GM21390 (cell line): Measurements from ENCODE around the gene BICRA.
"Not testable (repeated sequence)": the region's sequence is repeated elsewhere in the genome, so short reads cannot be mapped to it uniquely, and the experiment has no call there.

Source experiments
- ATAC-seq: cut with Tn5 transposase; IDR thresholded peaks from one replicate; pipeline ENCODE4 v1.9.1; 2021; ENCODE audit not compliant: unreplicated experiment

BICRA gene

DNA sequence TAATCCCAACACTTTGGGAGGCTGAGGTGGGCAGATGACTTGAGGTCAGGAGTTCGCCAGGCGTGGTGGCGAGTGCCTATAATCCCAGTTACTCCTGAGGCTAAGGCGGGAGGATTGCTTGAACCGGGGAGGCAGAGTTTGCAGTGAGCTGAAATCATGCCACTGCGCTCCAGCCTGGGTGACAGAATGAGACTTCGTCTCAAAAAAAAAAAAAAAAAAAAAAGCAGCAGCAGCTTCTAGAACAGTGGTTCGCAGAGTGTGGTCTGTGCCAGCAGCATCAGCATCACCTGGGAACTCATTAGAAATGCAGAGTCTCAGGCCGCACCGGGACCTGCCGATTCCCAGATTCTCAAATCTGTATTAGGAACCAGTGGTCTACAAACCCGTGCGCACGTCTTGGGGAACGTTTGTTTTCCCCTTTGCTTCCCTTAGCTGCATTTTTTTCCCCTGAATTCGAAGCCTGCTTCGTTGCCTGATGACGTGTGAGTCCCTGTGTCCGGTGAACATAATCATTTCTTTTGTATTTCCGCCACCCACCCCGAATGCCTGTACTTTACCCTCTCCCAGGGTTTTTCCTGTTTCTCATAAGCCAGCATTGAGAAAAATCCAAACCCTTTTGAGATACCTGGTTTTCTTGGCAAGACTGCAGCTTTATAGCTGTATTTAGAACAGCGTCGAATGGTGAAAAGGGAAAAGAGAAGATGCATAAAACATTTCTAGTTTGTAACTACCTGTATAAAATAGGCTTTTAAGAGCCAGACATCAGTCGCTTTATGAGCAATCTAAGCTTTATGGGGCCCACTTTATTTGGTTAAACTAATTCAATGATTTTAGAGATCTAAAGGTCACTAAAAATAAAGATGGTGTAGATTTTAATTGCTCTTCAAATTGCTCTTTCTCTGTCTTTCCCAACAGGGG is 49.8 kb downstream of the BICRA start:
- ATAC-seq: no peak

DNA sequence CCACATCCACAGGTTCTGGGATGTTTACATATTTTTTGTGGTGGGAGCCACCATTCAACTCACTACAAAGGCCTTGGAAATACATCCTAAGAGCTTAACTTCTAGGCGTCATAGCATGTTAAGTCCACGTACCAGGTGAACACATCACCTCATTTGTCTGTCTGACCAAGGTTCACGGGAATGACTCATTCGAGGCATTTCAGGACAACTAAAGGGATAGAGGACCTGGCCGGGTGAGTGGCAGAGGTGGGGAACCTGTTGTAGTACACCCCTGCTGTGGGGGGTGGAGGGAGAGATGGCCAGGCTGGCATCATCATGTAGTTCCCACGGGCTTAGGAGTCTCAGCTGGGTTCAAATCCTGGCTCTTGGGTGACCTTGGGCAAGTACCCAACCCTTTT is 51.5 kb downstream of the BICRA start:
- ATAC-seq: no peak

DNA sequence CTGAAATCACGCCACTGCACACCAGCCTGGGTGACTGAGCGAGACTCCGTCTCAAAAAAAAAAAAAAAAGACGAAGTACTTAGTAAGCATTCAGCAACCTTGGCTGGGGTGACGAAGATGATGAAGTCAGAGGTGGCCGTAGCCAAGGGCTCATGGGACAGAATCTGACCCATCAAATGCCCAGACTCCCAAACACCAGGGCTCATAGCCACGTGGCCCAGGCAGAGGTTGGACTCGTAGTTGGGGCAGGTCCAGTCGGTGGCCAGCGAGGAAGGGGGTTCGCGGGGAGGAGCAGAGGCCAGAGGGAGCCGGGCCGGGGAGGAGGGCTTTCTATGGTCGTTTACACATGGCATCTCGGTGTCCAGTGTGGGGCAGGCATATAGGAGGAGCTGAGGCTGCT is 52.2 kb downstream of the BICRA start:
- no peak for ATAC-seq

DNA sequence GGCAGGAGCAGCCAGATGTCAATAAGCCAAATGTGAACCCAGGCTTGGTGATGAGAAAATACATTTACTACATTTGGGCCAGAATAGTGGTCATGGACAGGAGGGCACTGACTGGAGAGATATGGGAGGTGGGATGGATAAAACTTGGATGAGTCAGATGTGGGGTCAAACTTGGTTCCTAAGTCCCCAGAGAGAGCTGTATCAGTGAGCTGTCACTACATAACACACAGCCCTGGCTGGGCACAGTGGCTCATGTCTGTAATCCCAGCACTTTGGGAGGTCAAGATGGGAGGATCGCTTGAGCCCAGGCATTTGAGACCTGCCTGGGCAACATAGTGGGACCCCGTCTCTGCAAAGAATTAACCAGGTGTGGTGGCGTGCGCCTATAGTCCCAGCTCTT is 52.7 kb downstream of the BICRA start:
- no peak for ATAC-seq

DNA sequence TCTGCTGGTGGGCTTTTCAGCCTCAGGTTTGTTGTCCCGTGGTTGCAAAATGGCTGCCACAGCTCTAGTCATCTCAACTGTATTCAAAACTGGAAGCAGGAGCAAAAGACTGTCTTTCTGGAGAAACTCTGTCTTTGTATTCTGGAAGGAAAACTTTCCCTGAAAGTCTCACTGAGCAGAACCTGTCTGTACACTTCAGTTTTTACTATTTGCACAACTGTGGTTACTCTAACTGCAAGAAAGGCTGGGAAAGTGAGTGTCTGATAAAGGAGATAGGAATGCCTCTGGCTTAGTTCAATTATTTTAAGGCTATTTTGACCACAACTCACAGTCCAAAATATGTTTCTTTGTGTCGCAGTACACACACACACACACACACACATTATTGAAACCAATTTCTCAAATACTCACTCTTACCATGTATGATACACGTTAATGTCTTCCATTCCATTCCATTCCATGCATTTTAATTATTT is 54.5 kb downstream of the BICRA start:
- ATAC-seq: no peak

DNA sequence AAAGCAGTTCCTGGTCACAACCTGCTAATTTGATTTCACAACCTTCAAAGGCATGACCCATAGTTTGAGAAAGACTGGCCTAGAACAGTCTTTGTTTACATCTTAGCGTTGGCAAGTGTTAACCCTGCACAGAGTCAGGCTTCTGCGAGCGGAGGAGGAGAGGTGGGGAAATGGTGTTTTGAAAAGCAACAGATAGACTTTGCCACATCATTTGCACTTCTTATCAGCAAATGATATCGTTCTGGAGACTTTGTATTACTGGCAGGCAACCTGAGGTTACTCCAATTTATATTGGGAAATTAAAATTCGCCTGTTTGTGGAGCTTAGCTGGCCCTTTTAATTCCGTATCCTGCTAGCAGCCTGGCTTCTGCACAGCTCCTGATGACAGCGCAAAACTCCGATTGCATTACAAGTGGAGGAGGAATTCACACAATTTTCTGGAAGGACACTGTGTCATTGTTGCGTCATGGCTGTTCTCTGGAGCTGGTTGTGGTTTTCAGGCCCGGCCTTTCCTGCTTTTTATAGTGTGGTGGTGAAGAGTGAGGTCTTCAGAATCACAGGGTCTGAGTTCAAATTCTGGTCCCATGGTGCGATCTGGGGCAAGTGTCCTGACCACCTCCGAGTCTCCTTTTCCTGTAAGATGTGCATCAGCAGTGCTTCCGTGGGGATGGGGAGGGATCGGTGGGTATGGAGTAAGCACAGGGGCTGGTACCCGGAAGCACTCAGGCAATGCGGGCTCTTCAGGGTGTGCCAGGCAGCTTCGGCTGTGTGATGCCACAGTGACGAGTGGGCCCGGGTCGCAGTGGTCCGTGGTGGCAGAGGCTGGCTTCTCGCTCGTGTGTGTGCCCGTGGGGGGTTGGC is 55.2 kb downstream of the BICRA start:
- ATAC-seq: no peak

DNA sequence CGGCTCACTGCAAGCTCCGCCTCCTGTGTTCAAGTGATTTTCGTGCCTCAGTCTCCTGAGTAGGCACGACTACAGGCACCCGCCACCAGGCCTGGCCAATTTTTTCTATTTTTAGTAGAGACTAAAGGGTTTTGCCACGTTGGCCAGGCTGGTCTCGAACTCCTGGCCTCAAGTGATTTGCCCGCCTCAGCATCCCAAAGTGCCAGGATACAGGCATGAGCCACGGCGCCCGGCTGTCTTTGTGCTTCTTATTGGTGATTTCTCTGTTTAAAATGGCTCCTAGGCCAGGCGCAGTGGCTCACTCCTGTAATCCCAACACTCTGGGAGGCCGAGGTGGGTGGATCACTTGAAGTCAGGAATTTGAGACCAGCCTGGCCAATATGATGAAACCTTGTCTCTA is 59.6 kb downstream of the BICRA start:
- not testable (repeated sequence) for ATAC-seq

DNA sequence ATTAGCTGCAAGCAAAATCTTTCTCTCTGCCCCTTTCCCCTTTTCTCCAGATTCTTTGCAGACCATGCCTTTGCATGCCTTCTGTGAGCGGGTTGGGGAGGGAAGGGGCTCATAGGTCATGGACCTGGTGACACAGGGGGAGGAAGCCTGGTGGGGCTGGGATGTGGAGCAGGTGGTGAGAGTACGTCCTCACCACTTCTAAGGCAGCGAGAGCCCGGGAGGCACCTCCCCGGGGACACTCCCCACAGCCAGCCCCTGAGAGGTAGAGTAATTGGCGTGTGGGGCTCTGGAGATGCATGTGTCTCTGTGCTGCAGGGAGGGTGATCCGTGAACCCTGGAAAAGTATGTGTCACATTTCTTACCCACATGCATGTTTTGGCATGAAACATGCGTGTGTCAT is 61.8 kb downstream of the BICRA start:
- ATAC-seq: no peak

DNA sequence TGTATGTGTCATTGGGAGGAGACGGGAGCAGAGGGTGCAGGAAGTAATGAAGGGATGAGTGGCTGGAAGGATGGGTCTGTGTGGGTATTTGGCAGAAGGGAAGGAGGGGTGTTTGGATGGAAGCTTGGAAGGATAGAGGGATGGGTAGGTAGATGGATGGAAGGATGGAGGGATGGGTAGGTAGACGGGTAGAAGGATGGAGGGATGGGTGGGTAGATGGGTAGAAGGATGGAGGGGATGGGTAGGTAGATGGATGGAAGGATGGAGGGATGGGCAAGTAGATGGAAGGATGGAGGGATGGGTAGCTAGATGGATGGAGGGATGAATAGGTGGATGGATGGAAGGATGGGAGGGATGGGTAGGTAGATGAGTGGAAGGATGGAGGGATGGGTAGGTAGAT is 62.6 kb downstream of the BICRA start:
- no peak for ATAC-seq

DNA sequence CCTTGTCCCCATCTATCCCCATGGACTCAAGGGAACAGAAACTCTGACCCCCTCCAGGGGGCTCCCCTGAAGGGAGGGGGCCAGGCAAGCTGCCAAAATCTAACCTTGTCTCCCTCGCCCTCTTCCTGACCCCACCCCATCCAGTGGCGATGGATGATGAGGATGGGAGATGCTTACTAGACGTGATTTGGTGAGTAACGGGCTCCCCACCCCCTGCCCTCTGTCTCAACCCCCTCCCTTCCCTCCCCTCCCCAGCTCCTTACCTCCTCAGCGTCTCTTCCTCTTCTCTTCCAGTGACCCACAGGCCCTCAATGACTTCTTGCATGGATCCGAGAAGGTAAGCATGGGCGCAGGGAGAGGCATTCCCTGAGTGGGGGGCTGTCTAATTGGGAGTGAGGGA is 64.5 kb downstream of the BICRA start:
- no peak for ATAC-seq

DNA sequence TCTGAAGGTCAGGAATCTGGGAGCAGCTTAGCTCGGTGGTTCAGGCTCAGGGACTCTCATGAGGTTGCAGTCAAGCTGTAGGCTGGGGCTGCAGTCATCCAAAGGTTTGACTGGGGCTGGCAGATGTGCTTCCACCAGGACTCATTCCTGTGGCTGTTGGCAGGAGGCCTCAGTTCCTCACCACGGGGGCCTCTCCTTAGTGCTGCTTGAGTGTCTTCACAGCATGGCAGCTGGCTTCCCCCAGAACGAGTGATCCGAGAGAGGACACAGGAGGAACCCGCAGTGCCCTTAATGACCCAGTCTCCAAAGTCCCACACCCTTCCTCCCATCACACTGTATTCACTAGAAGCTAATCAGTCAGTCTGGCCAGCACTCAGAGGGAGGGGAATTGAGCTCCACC is 65.6 kb downstream of the BICRA start:
- ATAC-seq: no peak

DNA sequence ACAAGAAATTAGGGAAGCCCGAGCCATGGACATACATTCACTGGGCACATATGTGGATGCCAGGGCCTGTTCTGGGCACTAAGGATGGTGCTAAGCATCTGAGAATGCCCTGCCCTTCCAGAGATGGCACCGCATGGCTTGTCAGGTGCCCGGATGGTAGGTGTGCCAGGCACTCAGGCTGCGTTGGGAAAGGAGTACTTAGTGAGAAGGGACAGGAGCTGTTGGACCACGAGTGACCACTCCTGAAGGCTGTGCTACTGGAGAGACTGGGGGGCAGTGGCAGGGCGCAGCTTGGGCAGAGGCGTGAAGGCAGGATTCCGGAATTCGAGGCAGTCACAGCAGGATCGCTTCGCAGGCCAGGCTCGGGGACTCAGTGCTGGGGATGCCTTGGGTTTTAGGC is 66.3 kb downstream of the BICRA start:
- no peak for ATAC-seq

DNA sequence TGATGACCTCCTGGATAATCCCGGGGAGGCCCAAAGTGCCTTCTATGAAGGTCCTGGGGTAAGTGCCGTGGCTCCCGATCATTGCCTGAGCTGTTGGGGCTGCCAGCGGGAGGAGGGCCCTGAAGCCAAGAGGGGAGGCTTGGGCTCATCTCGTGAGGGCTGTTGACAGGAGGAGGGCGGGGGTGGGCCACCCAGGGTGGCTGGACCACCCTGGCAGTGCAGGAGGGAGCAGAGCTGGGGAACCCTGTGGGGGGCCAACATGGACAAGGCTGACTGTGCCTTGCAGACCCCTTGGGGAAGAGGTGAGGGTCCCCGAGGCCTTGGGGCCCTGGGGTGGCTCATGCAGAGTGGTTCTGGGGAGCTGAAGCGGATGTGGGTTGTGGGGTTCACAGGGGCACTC is 66.9 kb downstream of the BICRA start:
- no peak for ATAC-seq

DNA sequence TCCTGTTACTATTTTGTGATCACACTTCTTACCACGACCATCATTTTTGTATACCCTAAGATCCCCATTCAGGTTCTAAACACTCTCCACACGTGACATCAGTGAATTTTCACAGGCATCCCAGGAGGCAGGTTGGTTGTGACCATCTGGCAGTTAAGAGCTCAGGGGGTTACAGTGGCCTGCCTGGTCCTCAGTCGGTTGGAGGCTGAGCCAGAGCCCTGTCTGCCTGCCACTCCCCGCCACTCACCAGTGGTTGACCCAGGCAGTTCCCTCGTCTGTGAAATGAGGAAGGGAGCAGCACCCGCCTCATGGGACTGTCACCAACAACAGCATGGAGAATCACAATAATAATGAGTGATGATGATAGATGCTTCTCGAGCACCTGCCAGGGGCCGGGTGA is 67.9 kb downstream of the BICRA start:
- ATAC-seq: no peak

DNA sequence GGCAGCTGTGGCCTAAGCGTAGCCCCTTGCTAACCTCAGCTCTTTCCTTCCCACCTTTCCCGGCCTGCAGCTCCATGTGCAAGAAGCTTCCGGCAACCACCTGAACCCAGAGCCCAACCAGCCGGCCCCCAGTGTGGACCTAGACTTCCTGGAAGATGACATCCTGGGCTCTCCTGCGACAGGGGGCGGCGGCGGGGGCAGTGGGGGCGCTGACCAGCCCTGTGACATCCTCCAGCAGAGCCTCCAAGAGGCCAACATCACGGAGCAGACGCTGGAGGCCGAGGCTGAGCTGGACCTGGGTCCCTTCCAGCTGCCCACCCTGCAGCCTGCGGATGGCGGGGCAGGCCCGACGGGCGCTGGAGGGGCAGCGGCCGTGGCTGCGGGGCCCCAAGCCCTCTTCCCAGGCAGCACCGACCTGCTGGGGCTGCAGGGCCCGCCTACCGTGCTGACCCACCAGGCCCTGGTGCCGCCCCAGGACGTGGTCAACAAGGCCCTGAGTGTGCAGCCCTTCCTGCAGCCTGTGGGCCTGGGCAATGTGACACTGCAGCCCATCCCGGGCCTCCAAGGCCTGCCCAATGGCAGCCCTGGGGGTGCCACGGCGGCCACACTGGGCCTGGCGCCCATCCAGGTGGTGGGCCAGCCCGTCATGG is 70.4 kb downstream of the BICRA start:
- no peak for ATAC-seq

DNA sequence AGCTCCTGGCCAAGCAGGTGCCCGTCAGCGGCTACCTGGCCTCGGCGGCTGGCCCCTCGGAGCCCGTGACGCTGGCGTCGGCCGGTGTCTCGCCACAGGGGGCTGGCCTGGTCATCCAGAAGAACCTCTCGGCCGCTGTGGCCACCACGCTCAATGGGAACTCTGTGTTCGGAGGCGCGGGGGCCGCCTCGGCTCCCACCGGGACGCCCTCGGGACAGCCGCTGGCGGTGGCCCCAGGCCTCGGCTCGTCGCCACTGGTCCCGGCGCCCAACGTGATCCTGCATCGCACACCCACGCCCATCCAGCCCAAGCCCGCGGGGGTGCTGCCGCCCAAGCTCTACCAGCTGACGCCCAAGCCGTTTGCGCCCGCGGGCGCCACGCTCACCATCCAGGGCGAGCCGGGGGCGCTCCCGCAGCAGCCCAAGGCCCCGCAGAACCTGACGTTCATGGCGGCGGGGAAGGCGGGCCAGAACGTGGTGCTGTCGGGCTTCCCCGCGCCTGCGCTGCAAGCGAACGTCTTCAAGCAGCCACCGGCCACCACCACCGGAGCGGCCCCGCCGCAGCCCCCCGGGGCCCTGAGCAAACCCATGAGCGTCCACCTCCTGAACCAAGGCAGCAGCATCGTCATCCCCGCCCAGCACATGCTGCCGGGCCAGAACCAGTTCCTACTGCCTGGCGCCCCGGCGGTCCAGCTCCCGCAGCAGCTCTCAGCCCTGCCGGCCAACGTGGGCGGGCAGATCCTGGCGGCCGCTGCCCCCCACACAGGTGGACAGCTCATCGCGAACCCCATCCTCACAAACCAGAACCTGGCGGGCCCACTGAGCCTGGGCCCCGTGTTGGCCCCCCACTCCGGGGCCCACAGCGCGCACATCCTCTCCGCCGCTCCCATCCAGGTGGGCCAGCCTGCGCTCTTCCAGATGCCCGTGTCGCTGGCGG is 71.3 kb downstream of the BICRA start:
- no peak for ATAC-seq

DNA sequence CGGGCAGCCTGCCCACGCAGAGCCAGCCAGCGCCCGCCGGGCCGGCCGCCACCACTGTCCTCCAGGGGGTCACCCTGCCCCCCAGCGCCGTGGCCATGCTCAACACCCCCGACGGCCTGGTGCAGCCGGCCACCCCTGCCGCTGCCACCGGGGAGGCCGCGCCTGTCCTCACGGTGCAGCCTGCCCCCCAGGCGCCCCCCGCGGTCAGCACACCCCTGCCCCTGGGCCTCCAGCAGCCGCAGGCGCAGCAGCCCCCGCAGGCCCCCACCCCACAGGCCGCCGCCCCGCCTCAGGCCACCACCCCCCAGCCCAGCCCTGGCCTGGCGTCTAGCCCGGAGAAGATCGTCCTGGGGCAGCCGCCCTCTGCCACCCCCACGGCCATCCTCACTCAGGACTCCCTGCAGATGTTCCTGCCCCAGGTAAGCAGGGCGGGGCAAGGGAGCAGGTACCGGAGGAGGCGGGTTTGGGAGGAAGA is 72.0 kb downstream of the BICRA start:
- ATAC-seq: no peak

DNA sequence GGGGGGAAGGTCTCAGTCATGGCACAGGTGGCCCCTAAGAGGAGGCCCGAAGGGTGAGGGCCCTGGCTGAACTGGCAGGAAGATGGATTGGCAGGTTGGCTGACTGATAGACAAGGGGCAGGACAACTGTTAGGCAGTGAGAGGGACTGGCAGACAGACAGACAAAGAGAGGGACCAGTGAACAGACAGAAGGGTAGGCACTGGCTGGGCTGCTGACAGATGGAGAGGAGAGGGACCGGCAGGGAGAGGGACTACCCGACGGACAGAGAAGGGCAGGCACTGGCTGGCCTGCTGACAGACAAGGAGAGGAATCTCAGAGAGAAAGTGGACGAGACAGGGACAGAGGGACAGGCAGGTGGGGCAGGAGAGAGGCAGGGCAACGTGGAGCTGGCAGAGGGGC is 72.5 kb downstream of the BICRA start:
- ATAC-seq: no peak

DNA sequence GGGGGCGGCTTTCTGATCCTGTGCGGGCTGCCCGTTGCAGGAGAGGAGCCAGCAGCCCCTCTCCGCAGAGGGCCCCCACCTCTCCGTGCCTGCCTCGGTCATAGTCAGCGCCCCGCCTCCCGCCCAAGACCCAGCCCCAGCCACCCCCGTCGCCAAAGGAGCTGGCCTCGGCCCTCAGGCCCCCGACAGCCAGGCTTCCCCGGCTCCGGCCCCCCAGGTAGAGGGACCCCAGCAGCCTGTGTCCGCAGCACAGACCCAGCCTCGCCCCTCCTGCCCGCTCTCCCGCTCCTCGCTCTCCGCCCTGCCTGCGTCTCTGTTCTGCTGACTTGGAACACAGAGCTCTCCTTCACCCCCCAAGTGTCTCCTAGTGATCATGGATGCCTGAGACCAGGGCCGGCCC is 73.0 kb downstream of the BICRA start:
- ATAC-seq: no peak

DNA sequence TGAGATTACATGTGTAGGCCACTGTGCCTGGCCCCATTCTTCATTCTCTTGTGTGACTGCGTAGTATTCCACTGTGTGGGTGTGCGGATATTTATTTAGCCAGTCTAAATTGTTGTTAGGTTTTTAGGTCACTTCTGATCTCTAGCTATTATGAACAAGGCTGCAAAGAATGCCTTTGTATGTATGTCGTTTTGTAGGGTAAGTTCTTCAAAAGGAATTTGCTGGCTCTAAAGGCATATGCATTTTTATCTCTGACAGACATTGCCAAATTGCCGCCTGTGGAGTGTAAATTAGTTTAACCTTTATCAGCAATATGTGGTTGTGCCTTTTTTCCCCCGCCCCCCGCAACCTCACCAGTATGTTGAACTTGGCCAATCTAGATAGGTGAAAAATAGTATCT is 74.0 kb downstream of the BICRA start:
- ATAC-seq: no peak
